Measurements from ENCODE around the gene CYP2A6. TPM values are rescaled to one million over a fixed set of nuclear protein-coding genes. Genes with fewer than 3 reads are reported as not detected.
A peak's percentile ranks its signal among the peaks of the same experiment; 100 is the strongest.

Gene CYP2A6
- total RNA-seq, 2 donors from 2014 or later: not detected

DNA sequence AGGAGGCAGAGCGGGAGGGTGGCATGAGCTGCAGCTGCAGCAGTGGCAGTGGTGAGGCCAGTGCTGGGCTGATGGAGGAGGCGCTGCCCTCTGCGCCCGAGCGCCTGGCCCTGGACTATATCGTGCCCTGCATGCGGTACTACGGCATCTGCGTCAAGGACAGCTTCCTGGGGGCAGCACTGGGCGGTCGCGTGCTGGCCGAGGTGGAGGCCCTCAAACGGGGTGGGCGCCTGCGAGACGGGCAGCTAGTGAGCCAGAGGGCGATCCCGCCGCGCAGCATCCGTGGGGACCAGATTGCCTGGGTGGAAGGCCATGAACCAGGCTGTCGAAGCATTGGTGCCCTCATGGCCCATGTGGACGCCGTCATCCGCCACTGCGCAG, 49.3 kb downstream of the CYP2A6 start:
- ATAC-seq (no peak), DNase-seq (peak in 1 of 4 donors; percentile 24)
- no peak overlapping the region for H3K27ac ChIP-seq
- H3K9me3 ChIP-seq: no peaks in the 10 kb centered on the region
- no peaks in the 10 kb centered on the region for H3K36me3 ChIP-seq (replicated peaks in 1 of 2; ENCODE audit: insufficient read depth in 1 of 2, low read depth in 2 of 2)
- no peak for TF ChIP-seq POLR2A (IDR thresholded peaks at IDR 0.05)
- TF ChIP-seq, protein P1, sequence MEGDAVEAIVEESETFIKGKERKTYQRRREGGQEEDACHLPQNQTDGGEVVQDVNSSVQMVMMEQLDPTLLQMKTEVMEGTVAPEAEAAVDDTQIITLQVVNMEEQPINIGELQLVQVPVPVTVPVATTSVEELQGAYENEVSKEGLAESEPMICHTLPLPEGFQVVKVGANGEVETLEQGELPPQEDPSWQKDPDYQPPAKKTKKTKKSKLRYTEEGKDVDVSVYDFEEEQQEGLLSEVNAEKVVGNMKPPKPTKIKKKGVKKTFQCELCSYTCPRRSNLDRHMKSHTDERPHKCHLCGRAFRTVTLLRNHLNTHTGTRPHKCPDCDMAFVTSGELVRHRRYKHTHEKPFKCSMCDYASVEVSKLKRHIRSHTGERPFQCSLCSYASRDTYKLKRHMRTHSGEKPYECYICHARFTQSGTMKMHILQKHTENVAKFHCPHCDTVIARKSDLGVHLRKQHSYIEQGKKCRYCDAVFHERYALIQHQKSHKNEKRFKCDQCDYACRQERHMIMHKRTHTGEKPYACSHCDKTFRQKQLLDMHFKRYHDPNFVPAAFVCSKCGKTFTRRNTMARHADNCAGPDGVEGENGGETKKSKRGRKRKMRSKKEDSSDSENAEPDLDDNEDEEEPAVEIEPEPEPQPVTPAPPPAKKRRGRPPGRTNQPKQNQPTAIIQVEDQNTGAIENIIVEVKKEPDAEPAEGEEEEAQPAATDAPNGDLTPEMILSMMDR (IDR thresholded peaks at IDR 0.05): no peak
- peaks cover 69% of the 10 kb centered on the region for H3K4me1 ChIP-seq
- intact Hi-C loops (cut with DNase I): no loop called here
- H3K4me3 ChIP-seq: no peak overlapping the region
- no peaks in the 10 kb centered on the region for H3K27me3 ChIP-seq
- 83 to 100% methylated on average over 1 to 27 of the region's 27 CpGs for WGBS, 2 donors

DNA sequence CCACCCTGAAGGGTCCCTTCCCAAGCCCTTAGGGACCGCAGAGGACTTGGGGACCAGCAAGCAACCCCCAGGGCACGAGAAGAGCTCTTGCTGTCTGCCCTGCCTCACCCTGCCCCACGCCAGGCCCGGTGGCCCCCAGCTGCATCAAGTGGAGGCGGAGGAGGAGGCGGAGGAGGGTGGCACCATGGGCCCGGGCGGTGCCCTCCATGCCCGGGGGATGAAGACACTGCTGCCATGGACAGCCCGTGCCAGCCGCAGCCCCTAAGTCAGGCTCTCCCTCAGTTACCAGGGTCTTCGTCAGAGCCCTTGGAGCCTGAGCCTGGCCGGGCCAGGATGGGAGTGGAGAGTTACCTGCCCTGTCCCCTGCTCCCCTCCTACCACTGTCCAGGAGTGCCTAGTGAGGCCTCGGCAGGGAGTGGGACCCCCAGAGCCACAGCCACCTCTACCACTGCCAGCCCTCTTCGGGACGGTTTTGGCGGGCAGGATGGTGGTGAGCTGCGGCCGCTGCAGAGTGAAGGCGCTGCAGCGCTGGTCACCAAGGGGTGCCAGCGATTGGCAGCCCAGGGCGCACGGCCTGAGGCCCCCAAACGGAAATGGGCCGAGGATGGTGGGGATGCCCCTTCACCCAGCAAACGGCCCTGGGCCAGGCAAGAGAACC, 49.8 kb downstream of the CYP2A6 start:
- intact Hi-C loops (cut with DNase I): no loop called here
- H3K27me3 ChIP-seq: no peaks in the 10 kb centered on the region
- 71 to 73% methylated on average over 13 to 24 of the region's 27 CpGs for WGBS, 2 donors
- H3K4me1 ChIP-seq: peaks cover 64% of the 10 kb centered on the region
- TF ChIP-seq POLR2A (IDR thresholded peaks at IDR 0.05): no peak
- TF ChIP-seq, protein P1 (IDR thresholded peaks at IDR 0.05): no peak
- no peaks in the 10 kb centered on the region for H3K9me3 ChIP-seq
- H3K27ac ChIP-seq: peak overlapping the region in 3 of 4 donors; percentile 86 to 96 (median 94)
- H3K4me3 ChIP-seq: no peak overlapping the region
- H3K36me3 ChIP-seq (replicated peaks in 1 of 2; ENCODE audit: insufficient read depth in 1 of 2, low read depth in 2 of 2): no peaks in the 10 kb centered on the region
- ATAC-seq (no peak), DNase-seq (no peak)

DNA sequence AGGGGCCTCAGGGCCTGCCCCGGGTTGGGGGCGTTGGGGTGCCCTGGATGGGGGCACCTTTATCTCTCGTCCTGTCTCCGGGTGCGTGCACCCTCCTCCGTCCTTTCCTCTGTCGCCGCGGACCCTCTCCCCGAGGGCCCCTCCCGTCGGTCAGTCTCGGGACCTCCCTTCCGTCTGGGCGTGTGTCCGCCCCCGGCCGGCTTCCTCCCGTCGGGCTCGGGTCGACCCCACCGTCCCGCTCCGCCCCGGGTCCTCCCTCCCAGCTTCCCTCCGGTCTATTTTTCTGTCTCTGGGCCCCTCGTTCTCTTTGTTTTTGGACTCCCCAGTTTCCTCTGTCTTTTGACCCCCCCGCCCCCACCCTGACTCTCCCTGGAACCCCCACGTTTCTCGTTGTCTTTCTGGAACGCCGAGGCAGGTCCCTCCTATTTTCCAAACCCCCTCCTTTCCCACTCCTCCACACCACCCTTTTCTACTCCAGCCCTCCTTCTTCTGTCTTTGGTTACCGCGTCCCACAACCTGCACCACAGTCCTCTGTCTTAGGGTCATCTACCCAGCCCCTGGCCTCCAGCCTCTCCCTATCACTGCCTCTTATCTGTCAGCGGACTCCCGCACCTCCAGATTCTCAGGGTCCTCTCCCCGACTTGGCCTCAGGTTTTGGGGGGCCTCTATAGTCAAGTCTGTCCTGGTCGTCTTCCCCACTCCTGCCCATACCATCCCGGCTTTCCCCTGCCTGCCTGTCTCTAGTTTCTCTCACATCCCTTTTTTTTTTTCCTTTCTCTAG, 50.5 kb downstream of the CYP2A6 start:
- Histone ChIP-seq H3K36me3 (replicated peaks in 1 of 2; ENCODE audit: insufficient read depth in 1 of 2, low read depth in 2 of 2) (no peaks in the 10 kb centered on the region), H3K4me1 (peaks cover 57% of the 10 kb centered on the region), H3K4me3 (peak overlapping the region; percentile 80 to 86), H3K27ac (peak overlapping the region; percentile 86 to 96 (median 91)), H3K27me3 (no peaks in the 10 kb centered on the region), H3K9me3 (no peaks in the 10 kb centered on the region)
- TF ChIP-seq POLR2A (IDR thresholded peaks at IDR 0.05): no peak
- ATAC-seq (no peak), DNase-seq (peak in 2 of 4 donors; percentile 42 to 43)
- 3 to 4% methylated on average over 36 to 39 of the region's 40 CpGs for WGBS, 2 donors
- intact Hi-C loops (cut with DNase I): no loop called here

DNA sequence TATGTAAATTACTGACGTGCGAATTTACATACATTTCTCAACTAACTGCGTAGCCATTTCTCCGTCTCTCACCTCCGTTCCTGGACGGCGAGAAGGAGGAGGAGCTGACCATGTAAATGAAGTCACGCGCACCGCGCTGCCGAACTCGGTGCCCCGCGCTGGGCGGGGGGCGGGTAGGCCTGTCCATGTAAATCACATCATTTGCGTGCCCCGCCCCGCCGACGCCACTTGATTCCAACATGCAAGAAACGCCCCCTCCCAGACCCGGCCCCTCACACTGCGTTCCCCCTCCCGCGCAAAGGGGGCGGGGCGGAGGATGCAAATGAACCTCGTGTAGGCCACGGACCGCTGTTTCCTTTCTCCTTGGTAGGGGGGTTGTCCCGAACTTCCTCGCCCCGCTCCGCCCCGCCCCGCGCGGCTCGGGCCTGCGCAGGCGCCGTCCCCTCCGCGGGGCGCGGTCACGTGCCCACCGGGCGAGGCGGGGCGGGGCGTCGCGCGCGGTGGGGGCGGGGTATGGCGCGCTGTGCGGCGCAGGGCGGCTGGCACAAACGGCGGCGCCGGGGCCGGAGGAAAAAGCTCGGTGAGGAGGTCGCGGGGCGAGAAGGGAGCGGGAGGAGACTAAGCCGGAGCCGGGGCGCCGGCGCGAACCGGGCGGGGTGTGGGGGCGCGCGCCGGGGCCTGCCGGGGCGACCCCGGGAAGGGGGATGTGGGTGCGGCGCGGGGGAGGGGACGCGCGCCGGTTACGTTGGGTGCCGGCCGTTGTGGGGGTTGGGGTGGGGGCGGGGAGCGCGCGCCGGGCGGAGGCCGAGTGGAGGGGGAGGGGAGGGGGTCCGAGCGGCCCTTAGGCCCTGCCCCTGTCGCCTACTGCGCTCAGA, 51.3 kb downstream of the CYP2A6 start, which contains the start of gene EGLN2:
Gene EGLN2, plus strand, starts transcription at position 509 of the 875 bp plus-strand sequence. CDS start 1,382 bp downstream, outside the sequence.
- Histone ChIP-seq H3K4me1 (peaks cover 48% of the 10 kb centered on the region), H3K27me3 (no peaks in the 10 kb centered on the region), H3K36me3 (replicated peaks in 1 of 2; ENCODE audit: insufficient read depth in 1 of 2, low read depth in 2 of 2) (no peaks in the 10 kb centered on the region), H3K4me3 (peak within 1 kb of the TSS; percentile 80 to 86), H3K9me3 (no peaks in the 10 kb centered on the region), H3K27ac (peak within 1 kb of the TSS; percentile 86 to 96 (median 91))
- peak; percentile 100 for DNase-seq
- WGBS, 2 donors: 0 to 1% methylated on average over 29 to 107 of the region's 110 CpGs
- peak; percentile 91 for ATAC-seq
- intact Hi-C loops (cut with DNase I): no loop called here
- TF ChIP-seq, protein P1 (IDR thresholded peaks at IDR 0.05): peak in 1 of 7 experiments; percentile 1
- TF ChIP-seq POLR2A (IDR thresholded peaks at IDR 0.05): peak; percentile 43 to 63 (median 59)

All from body of pancreas (tissue), 4 donors.